GM12872 (cell line): ENCODE data around the gene TBC1D10A.

Experiments used
- TF ChIP-seq, protein P1 (sequence below): IDR thresholded peaks from 3 replicates; pipeline ENCODE4 v1.5.1; 2011; ENCODE audit warnings: low read depth, mild to moderate bottlenecking, low read length, moderate library complexity; ENCODE audit not compliant: insufficient read depth

TBC1D10A gene

DNA sequence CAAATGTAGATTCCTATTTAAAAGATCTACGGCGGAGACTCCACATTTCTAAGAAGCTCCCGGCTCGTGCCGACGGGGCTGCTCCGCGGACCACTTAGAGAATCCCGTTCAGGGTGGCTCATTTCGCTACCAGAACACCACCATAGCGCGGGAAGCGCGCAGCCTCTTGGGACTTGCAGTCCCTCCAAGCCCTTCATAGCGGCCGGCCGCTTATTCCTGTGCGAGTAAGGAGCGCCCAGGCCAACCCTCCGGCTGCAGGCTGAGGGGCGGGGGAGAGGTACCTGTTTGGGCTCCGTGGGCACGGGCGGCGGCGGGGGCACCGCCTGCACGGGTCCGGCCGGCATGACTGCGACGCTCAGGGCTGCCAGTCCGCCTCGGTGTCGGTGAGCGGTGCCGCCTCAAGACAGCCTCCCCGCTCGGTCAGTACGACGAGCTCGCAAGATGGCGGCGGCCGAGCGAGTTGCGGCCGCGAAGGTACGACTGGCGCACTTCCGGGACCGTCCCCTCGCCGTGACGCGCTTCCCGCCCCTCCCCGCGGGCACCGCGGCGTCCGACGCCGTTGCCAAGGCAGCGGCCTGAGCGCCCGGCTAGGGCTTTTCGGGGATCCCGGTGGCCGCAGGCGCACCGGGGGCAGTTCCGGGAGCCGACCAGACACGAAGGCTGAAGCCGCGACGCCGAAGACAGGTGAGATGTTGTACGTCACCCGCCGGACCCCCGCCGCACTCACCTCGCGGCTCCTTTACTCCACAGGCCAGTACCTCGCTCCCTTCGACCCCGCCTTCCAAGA, 29.9 kb upstream of the TBC1D10A start, which contains the start of the genes CCDC157 and SF3A1:
Gene CCDC157 (plus strand): TSS at position 559 of the 787 bp plus-strand sequence. CDS start 8,994 bp downstream, outside the sequence.
Gene SF3A1 (minus strand): TSS at position 446 of the 787 bp plus-strand sequence. CDS start 102 bp downstream, at position 344.
- TF ChIP-seq, protein P1, sequence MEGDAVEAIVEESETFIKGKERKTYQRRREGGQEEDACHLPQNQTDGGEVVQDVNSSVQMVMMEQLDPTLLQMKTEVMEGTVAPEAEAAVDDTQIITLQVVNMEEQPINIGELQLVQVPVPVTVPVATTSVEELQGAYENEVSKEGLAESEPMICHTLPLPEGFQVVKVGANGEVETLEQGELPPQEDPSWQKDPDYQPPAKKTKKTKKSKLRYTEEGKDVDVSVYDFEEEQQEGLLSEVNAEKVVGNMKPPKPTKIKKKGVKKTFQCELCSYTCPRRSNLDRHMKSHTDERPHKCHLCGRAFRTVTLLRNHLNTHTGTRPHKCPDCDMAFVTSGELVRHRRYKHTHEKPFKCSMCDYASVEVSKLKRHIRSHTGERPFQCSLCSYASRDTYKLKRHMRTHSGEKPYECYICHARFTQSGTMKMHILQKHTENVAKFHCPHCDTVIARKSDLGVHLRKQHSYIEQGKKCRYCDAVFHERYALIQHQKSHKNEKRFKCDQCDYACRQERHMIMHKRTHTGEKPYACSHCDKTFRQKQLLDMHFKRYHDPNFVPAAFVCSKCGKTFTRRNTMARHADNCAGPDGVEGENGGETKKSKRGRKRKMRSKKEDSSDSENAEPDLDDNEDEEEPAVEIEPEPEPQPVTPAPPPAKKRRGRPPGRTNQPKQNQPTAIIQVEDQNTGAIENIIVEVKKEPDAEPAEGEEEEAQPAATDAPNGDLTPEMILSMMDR: no peak

DNA sequence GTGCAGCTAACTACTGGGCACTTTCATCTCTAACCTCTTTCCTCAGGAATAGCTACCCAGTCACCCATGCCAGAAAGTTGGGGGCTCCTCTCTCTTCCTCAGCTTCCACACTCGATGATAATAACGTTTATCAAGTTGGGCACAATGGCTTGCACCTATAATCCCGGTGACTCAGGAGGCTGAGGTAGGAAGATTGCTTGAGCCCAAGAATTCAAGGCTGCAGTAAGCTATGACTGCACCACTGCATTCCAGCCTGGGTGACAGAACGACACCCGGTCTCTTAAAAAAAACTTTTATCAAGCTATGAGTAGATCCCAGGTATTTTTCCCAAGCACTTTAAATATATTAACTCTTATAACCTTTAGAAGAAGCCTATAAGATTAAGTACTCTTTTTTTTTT, 27.9 kb upstream of the TBC1D10A start:
- TF ChIP-seq, protein P1: no peak

- TF ChIP-seq, protein P1: no peak
Measured at GRCh38 chr22:30351226-30351625, 24.5 kb upstream of the TBC1D10A start.

DNA sequence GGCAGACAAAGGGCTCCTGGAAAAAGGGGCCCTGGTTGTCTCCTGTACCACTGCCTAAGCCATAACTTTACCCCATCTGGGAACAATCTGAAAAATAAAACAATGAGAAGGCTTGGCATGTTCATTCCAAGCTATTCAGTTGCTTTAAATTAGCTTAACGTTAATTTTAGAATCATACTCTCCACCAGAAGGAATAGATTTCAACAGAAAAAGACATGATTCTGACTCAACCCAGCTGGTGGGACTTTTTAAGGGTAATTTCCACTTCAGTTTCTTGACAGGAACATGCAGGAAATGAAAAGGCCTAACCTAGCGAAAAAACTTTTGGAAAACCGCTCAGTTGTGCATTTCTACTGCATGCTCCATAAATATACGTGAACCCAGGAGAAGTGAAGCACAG, 22.1 kb upstream of the TBC1D10A start:
- TF ChIP-seq, protein P1: no peak

DNA sequence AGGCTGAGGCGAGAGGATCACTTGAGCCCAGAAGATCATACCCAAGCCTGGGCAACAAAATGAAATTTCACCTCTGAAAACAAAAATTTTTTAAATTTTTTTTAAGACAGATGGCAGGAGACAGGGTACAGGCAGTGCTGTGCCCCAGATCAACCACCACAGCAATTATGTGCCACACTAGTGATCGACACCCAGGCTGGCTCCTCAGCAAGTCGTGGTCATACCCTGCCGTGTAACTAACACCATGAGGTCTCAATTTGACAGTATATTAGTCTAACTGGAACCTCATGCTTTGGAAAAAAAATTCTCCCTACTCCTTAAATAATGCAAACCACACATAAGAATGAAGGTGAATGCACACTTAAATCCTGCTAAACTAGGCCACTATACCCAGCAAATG, 21.7 kb upstream of the TBC1D10A start:
- TF ChIP-seq, protein P1: no peak

GRCh38 chr22:30347255-30347892, 20.6 kb upstream of the TBC1D10A start:
- TF ChIP-seq, protein P1: no peak

DNA sequence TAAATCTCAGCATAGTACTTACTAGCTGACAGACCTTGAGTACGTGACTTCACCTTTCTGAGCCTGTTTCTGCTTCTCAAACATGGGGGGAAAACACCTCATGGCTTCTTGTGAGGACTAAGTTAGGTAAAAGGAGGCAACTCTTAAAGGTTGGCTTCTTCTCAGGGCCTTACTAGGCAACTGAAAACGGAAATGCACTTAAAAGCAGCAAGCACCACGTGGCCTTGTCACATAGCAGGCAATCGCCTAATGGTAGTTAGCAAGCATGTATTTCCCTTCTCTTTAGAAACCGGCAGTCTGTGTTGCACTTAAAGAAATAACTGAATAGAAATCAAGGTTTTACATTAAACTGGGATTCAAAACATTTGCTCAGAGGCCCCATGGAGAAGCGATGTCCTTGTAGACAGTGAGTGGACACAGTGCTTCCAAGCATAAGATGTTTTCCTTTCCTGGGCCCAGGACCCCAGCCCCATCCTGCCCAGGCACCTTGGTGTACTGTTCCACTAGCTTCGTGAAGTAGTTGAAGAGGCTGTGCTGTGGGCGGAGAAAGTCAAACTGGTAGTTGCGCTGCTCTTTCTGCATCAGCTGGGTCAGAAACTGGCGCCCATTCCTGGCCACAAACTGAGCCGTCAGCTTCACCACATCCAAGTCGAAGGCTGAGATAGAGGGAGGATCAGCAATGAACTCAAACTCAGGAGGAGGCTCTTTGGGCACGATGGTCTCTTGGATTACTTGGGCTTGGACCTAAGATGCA, 17.9 kb upstream of the TBC1D10A start:
- TF ChIP-seq, protein P1: no peak
